T-helper 2 cell treated with Interferon-gamma antibody and Interleukin-4, amounts not matched to agents 100 ng/mL and 5 ng/mL, for 36 hours (primary cell): ENCODE measurements around the gene CITED1. TPM values are rescaled to one million over a fixed set of nuclear protein-coding genes. Genes with fewer than 3 reads are reported as not detected.
"Not testable (repeated sequence)": the region's sequence is repeated elsewhere in the genome, so short reads cannot be mapped to it uniquely, and the experiment has no call there.

Source experiments
- intact Hi-C: fragments of 100-400 bp; cut with micrococcal nuclease; formaldehyde crosslinking; loops from one replicate; pipeline ENCODE4 v1.15.1; 2023
- total RNA-seq: library from RNA; stranded (reverse); gene quantifications from 2 replicates; pipeline ENCODE4 v1.2.3, GENCODE V29; 2022

CITED1 gene, protein sequence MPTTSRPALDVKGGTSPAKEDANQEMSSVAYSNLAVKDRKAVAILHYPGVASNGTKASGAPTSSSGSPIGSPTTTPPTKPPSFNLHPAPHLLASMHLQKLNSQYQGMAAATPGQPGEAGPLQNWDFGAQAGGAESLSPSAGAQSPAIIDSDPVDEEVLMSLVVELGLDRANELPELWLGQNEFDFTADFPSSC
- 1.4 TPM in 1 of 2 replicates, not detected in the other for total RNA-seq

DNA sequence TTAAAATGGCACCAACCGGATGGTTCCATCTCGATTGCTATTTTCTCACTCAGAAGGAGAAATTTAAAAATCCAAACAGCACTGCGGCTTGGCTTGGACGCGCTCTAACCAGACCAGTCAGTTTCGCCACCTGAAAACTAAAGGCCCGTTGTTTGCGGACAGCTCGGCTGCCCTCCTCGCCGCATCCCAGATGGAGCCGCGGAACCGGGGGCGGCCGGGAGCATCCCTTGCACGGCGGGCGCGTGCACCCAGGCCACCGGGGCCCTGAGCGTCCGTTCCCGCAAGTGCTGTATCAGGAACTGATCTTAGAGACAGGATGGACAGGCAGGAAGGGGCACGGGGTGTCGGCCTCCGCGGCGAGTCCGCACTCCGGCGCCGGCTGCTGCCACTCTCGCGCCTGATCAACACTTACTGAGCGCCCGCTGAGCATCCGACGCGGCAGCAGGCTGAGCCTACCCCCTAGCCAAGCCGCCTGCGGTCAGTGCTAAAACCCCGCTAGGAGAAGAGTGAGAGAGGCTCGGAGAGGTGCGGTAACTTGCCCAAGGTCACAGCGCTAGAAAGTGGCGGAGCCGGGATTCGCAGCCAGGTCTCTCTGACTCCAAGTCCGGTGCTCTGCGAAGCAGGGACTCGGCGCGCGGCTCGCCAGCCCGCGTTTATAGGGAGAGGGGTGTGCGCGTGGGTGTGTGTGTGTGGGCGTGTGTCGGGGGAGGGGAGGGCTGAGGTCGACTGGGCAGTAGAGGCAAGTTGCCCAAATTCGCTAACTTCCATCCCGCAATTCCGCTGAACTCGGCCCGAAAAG, at the start of gene CITED1:
Gene CITED1, minus strand, starts transcription at position 629 of the 799 bp plus-strand sequence. CDS start 3,045 bp downstream, outside the sequence.
- intact Hi-C loops, result no loop called here

DNA sequence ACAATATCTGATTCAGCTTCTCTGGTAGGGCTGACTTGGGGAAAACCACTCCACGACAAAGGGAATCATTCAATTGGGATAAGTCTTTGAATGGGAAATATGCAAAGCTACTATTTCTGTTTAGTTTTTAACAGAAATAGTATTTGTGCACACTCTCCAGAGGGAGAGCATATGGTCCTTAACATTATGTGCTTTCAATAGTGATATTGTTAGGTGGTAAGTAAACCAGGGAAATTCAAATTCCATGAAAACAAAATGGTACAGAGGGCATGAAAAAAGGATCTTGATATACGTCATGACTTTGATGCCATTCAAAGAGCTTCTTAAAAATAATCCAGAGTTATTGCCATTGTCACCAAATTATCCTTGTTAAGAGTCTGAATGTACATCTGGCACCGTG, 47.1 kb upstream of the CITED1 start:
- intact Hi-C loops, result no loop called here

DNA sequence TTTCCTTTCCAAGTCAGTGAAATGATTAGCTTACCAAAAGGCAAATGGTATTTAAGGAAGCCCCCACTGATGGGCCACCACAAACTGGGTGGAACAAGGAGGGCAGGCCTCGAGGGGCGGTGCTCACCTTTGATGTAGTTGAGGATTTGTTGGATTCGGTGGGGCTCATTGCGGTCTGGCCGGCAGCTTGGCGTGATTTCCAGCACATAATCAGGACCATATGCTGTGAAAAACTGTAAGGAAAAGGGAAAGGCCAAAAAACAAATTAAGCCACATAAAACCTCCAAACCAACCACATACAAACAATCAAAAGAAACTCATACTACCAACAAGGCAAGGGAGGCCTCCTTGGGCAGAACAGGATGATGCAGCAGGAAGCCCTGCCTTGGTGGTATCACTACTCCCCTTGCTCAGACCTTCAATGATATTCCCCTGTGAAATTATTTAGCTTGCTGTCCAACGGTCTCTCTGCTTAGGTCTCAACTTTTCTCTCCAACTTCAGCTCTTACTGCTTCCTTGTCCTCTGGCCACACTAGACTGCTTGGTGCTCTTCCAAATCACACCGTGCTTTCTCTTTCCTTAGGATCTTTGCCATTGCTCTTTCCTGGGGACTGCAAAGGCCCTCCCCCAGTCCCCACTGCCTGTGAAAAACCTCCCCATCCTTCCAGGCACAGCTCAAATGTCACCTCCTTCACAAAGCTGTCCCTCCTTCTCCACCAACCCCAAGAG, 46.1 kb upstream of the CITED1 start:
- intact Hi-C loops, result no loop called here

DNA sequence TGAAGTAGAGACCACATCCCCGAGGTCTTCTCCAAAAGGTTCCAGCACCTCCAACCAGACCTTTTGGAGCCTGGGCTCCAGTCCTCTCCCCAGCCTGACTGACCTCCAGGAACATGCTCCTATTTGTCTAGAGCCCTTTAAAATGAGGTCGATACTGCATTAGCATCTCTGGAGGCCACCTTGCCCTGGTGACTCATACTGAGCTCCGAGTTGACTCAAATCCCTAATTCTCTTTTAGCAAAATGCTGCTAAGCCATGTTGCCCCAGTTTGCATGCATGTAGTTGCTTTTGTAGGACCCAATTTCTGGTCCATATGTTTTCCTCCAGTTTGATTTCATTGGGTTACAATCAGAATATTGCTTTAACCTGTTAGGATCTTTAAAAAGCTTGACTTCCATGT, 43.5 kb upstream of the CITED1 start:
- intact Hi-C loops, result no loop called here

DNA sequence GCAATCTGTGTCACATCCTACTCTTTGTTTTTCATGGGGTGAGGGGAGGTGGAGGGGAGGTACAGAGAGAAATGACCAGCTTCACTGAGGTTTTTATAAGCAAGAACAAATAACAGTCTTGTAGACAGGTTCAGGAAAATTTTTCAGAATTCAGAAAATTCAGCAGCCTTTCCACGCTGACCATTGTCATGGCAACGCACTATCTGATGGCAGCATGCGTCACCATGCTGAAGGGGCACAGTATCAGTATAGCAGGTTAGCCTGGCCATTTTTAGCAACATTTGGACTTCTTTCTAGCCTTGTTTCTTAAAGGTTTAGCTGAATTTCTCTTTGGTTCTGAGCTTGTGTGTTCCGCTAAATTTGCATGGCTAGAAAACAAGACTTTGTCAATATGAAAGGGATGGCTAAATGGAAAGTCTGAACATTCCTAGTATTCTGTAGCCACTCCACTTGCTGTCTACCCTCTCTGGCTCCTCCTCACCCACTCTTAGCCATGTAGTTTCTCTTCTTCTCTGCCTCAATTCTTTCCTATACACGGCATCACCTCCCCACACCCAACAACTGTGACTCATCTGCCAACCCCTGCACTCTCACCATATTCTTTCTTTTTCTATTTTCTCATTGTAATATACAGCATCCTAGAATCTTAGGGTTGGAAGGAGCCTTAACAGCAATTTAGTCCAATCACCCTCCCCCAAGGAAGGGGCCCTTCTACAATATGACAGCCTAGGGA, 42.7 kb upstream of the CITED1 start:
- intact Hi-C loops, result no loop called here

DNA sequence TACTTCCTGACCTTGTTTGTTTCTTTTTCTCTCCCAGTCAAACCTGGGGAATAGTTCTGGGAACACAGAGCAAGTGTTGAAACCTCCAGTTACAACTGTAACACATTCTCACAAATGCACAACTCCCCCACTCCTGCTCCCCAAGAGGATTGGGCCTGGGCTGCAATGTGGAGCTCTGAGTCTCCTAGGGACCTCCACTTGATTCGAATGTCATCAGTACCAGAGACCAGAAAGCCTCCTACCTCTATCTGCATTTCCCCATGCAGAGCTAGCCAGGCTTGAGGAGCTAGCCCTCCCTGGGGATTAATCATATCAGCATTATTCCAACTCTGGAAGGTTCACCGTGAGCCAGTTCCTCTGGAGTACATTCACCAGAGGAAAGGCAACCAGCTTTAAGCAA, 41.7 kb upstream of the CITED1 start:
- intact Hi-C loops, result no loop called here

DNA sequence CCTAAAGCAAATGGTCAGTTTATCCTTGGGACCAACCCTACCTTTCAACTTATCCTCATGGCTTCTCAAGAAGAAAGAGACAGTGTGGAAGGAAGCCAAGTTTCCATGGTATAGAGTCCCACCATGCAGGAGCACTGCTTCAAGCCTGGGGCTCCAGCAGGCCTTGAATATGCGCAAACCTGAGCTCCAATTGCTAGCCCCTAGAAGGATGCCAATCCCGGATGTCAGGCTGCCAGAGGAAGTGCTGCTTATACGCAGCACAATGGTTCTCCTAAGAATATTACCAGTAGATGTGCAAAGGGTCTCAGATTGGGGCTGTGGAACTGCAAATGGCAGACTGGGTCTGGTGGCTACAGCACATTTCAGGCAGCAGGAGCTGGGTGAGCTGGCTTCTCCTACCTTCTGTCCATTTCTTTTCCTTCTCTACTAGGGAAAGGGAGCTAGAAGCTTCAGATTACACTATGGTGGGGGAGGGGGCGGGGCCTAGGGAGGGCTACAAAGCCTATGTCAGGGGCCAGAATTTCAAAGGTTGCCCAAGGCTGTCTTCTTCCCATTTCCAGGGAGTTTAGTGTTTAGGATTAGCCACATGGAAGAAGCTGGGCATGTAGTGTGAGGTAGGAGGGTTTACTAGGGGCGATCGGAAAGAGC, 40.7 kb upstream of the CITED1 start:
- intact Hi-C loops, result no loop called here

DNA sequence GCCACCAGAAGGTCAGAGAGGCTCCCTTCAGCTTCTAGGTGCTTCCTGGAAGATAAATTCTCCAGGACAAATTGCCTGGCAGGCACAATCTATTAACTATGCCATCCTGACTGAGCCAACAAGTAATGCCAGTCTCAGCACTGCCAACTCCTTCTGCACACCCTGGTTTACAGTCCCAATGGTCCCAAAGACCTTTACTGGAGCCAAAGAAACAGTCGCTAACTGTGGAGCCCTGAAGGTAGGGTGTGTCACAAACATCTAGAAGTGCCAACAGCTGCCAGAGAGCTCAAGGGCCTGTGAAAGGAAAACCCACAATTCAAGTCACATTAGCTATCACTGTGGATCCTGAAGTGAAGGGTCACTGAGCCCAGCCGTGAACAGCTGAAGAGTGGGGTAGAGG, 34.9 kb upstream of the CITED1 start:
- intact Hi-C loops, result no loop called here

DNA sequence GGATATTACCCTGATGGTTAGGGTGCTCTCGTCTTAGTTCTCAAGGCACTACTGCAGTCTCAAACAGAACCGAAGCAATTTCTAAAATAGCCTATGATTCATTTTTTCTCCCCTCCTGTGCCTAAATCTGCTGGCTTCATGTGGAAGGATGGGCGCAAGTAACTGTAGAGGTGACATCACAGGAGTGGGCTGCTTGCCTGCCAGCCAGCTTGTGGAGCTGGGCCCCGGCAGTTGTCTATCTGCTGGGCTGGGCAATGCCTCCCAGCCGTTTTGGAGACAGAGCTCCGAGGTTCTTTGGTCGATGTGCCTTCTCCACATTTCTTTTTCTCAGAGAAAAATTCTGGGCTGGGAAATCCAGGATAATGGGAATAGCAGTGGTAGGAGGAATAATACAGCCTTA, 34.3 kb upstream of the CITED1 start:
- intact Hi-C loops, result no loop called here

DNA sequence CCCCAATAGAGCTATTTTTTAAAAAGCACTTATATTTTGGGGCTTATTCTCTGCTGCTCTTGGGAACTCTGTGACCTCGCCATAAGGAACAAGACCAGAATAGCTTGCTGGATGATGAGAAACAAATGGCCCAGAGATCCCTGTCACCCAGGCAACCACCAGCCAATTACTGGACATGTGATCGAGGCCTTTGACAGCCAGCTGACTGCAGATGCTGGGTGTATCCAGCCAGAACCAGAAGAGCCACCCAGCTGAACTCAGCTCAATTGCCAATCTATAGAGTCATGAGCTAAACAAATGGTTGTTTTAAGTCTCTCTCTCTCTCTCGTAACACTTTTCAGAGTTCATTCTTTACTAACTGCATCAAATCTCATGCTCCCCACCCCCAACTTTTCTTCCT, 24.4 kb upstream of the CITED1 start:
- intact Hi-C loops, result no loop called here

DNA sequence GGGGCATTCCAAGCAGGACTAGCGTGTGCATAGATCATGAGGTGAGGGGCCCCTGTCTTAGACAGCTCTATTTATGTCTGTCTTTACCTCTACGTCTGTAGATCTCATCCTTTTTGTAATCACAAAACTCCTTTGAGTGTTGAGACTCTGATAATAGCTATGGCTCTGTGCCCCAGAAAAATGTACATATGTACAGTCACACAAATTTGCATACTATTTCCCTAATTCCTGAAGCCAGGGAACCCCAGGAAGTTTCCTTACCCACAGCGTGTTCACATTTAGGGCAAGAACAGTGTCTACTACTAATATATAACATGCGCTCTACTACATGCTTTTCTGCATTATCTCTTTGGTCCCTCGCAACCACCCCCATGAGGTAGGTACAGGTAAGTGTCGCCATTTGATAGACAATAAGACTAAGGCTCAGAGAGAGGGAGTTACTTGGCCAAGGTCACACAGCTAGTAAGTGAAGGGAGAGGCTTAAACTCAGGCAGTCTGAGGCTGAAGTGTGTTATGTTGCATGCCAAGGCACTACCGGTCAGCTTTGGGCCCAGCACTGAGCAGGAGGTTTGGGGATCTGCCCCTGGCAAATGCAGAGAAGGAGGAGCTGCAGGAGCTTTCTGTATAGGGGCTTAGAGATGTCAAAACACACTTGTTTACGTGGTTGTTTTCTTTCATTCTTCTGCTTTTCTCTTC, 21.0 kb upstream of the CITED1 start:
- intact Hi-C loops, result no loop called here

DNA sequence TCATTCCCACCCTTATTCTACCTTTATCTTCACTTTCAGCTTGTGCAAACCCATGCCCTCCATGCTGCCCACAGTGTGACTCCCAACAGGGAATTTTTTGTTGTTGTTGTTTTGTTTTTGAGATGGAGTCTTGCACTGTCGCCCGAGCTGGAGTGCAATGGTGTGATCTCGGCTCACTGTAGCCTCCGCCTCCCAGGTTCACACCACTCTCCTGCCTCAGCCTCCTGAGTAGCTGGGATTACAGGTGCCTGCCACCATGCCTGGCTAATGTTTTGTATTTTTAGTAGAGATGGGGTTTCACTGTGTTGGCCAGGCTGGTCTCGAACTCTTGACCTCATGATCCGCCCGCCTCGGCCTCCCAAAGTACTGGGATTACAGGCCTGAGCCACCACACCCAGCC, 13.9 kb upstream of the CITED1 start:
- intact Hi-C loops, result not testable (repeated sequence)

DNA sequence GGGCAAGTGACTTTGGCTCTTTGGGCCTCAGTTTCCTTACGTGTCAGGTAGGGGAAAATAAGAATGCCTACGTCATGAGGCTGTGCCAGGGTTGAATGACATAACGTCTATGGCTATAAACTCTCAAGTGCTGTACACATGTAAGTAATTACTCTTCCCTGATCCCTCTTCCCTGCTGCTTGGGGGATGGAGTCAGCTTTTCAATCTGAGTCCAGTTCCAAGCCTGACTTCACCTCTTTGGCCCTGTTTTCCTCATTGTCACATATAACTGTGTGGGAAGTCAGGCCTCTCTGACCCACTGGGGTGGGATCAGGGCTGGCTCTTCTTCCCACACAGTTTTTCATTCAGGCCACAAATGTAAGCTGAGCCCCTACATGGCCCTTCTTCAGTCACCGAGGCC, 11.4 kb upstream of the CITED1 start:
- intact Hi-C loops, result no loop called here

DNA sequence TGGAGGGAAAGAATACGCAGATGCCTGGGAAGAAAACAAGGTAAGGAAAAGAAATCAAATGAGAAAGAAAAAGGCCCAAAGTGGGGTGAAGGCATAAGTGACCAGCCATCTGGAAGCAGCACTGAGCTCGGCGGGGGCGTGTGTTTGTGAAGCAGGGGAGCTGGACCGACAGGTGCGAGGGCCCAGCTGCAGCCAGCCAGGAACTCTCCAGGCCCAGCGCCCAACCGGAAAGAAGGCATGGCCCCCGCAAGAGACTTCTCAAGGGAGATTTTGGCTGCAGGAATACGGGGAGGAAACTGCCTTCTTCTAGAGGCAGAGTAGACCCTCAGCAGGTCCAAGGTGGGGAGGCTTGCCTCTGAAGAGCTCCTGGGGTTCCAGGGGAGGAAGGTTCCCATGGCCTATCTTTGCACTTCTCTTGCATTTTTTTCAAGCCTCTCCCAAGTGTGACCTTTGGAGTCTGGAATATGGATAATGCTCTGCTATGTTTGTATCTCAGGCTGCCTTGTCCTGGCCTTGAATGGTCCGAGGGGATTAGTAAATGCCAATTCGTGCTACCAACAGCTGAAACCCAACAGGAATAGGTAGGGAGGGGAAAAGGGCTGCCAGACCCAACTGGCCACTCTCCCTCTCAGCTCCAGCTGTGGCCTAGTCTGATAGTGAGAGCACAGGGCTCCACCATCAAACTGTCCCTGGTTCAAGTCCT, 10.8 kb upstream of the CITED1 start:
- intact Hi-C loops, result no loop called here

DNA sequence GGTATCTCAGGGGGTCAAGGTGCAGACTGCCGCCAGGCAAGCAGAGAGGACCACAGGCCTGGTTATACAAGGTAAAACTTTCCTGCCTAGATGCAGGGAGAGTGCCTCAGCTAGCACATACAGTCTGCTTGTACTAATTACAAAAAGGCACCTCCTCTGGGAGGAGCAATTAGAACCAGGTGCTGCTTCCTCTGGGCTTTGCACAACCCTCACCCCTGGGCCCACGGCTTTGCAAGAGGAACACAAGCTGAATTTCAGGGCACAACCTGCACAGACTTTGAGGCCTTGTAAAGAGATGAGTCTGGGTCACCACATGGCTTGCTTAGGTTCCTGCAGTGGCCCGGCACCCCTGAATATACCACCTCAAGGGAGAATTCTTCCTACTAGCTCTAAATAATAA, 9.2 kb upstream of the CITED1 start:
- intact Hi-C loops, result no loop called here

DNA sequence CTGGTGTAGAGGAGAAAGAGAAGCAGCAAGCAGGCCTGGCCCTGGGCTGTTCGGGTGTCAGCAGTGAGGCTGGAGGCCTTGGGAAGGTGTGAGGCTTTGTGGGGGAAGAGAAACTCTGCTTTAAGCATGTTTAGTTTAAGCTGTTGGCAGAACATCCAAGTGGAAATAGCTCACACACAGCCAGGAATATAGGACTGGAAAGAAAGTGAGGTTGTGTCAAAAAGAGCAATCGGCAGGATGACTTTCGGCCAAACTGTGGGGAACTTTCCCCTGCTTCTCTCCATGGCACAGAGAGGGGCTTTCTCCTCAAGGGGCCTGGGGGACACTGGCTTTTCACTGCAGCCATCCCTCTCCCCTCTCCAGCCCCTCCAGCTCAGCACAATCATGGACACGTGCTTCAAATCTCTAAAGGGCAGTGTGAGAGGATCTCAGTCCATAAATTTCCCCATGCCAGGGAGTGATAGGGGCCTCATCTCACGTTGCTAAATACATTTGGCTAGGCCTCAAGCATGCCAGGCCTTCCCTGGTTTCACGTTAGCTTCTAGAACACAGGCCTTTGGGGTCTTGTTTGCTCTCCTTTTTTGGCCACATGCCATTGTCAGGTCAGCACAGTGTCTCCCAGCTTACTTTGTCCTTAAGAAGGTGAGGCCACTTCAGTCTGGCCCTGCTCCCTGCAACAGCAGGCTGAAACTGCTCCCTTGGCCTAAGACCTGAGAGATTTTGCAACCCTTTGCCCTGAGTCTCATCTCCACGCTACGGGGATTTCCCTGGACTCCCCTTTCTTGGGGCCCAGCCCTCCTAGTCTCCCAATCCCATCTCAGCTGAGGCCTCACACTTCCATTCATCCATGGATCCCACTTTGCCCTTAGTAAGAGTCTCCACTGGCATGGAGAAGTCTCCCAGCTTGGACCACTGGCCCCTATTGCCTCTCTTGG, 8.3 kb upstream of the CITED1 start:
- intact Hi-C loops, result no loop called here

DNA sequence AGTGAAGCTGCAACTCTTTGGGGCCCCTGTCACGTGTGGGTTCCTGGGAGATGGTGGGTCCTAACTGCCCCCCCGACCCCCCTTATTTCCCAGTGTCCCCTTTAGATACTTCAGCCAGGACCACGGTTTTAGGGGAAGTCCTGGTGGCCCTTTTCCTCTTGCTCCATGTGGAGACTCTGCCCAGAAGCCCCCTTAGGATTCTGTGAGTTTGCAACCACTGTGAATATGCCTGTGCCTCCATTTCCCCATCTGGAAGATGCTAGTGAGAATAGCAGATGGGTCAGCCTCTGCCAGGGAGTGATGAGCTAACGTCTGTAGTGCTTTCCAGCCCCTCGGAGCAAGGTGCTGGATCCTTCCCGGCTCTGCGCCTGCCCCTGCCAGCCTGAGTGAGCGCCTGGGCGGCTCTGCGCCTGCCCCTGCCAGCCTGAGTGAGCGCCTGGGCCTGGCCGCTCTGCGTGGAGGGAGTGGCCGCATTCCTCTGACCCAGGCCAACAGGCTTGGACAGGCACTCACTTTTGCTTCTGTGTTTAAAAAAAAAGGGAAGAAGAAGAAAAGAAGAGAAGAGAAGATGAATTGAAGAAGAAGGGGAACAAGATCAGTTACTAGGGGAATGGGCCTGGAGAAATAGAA, 6.7 kb upstream of the CITED1 start:
- intact Hi-C loops, result no loop called here

DNA sequence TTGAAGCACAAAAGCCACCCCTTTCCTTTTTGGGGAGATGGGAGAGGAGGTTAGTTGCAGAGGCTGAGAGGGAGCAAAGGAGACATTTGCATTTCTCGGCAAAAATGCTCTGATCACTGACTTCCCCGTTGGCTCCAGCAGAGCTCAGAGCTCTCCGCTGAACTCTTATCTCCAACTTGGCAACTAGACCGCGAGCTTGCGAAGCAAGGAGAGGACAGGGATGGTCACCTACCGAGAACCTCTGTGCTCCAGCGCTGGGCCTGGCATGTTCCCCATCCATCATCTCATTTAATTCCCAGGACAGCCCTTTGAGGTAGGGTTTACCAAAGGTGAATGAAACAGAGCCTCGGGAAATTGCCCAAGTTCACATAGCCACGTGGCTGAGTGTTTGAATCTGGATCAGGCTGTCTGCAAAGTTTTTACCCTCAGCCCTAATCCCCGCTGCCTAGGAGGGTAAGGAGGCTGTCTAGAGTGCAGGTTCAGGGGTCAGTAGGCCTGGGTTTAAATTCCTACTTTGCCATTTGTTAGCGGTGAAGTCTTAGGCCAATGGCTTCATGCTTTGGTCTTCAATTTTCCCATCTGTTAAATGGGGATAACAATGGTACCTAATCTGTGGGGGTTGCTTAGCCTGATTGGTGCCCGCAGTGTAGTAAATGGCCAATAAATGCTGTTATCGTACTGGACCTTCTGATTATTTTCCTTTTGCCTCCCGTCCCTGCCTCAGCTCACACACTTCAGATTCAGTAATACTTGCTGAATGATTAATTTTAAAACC, 3.8 kb upstream of the CITED1 start:
- intact Hi-C loops, result no loop called here
